H9 (cell line): ENCODE measurements around the gene VPS35L. TPM values are rescaled to one million over a fixed set of nuclear protein-coding genes. Genes with fewer than 3 reads are reported as not detected.

Source experiments
- DNase-seq: peaks from one replicate; pipeline ENCODE4 v3.0.0-alpha.2; 2017
- H2AFZ ChIP-seq: one replicate; pipeline ENCODE4 v1.6.1; 2013; ENCODE audit warnings: mild to moderate bottlenecking, low read length, control low read depth, moderate library complexity
- H2AK5ac ChIP-seq: 2 replicates; pipeline ENCODE4 v1.6.1; 2013; ENCODE audit warnings: low read length, control low read depth, mixed read lengths; ENCODE audit not compliant: insufficient read length
- H2BK120ac ChIP-seq: one replicate; pipeline ENCODE4 v1.6.1; 2013; ENCODE audit warnings: low read depth, mild to moderate bottlenecking, low read length, control low read depth, inconsistent platforms; ENCODE audit not compliant: poor library complexity, severe bottlenecking
- H2BK12ac ChIP-seq: 2 replicates; pipeline ENCODE4 v1.6.1; 2013; ENCODE audit warnings: low read length, control low read depth, mixed read lengths, low read depth; ENCODE audit not compliant: insufficient read length
- H2BK15ac ChIP-seq: 2 replicates; pipeline ENCODE4 v1.6.1; 2013; ENCODE audit warnings: low read depth, low read length, control low read depth
- H2BK20ac ChIP-seq: one replicate; pipeline ENCODE4 v1.6.1; 2013; ENCODE audit warnings: low read depth, mild to moderate bottlenecking, low read length, control low read depth, inconsistent platforms; ENCODE audit not compliant: poor library complexity, severe bottlenecking
- H2BK5ac ChIP-seq: 2 replicates; pipeline ENCODE4 v1.6.1; 2013; ENCODE audit warnings: low read length, control low read depth, mixed read lengths; ENCODE audit not compliant: insufficient read length
- H3K14ac ChIP-seq: 2 replicates; pipeline ENCODE4 v1.6.1; 2013; ENCODE audit warnings: low read length, control low read depth; ENCODE audit not compliant: insufficient read depth
- H3K18ac ChIP-seq: 2 replicates; pipeline ENCODE4 v1.6.1; 2013; ENCODE audit warnings: low read depth, mild to moderate bottlenecking, mixed read lengths, low read length, control low read depth; ENCODE audit not compliant: insufficient read length
- H3K23ac ChIP-seq: 2 replicates; pipeline ENCODE4 v1.6.1; 2013; ENCODE audit warnings: low read length, control low read depth, mixed read lengths, low read depth; ENCODE audit not compliant: insufficient read length
- H3K23me2 ChIP-seq: 2 replicates; pipeline ENCODE4 v1.6.1; 2013; ENCODE audit warnings: low read depth, mild to moderate bottlenecking, mixed read lengths, low read length, control low read depth; ENCODE audit not compliant: insufficient read length, poor library complexity, severe bottlenecking
- H3K27ac ChIP-seq: 2 replicates; pipeline ENCODE4 v1.5.1; 2013; ENCODE audit warnings: low read length, control low read depth, mixed read lengths, low read depth; ENCODE audit not compliant: insufficient read length
- H3K27me3 ChIP-seq: 2 replicates; pipeline ENCODE4 v1.6.1; 2013; ENCODE audit warnings: low read length, control low read depth, inconsistent platforms; ENCODE audit not compliant: insufficient read depth
- H3K4ac ChIP-seq: 2 replicates; pipeline ENCODE4 v1.6.1; 2013; ENCODE audit warnings: low read depth, mild to moderate bottlenecking, control low read depth, inconsistent platforms, low read length, moderate library complexity
- H3K4me1 ChIP-seq: 2 replicates; pipeline ENCODE4 v1.6.1; 2013; ENCODE audit warnings: low read length, control low read depth, inconsistent platforms; ENCODE audit not compliant: insufficient read depth
- H3K4me2 ChIP-seq: 2 replicates; pipeline ENCODE4 v1.6.1; 2013; ENCODE audit warnings: low read length, control low read depth, mixed read lengths; ENCODE audit not compliant: insufficient read length, insufficient read depth
- H3K56ac ChIP-seq: 2 replicates; pipeline ENCODE4 v1.6.1; 2013; ENCODE audit warnings: low read depth, mild to moderate bottlenecking, mixed read lengths, low read length, control low read depth; ENCODE audit not compliant: insufficient read length
- H3K79me1 ChIP-seq: 2 replicates; pipeline ENCODE4 v1.6.1; 2013; ENCODE audit warnings: low read depth, mild to moderate bottlenecking, moderate library complexity, low read length, control low read depth, inconsistent platforms; ENCODE audit not compliant: insufficient read depth, poor library complexity, severe bottlenecking
- H3K79me2 ChIP-seq: 2 replicates; pipeline ENCODE4 v1.6.1; 2013; ENCODE audit warnings: low read length, control low read depth, inconsistent platforms; ENCODE audit not compliant: insufficient read depth
- H3K9ac ChIP-seq: 2 replicates; pipeline ENCODE4 v1.6.1; 2013; ENCODE audit warnings: low read length, control low read depth, mixed read lengths; ENCODE audit not compliant: insufficient read length; ENCODE audit errors: extremely low read depth
- H3K9me3 ChIP-seq: one replicate; pipeline ENCODE4 v1.6.1; 2013; ENCODE audit warnings: low read depth, low read length, inconsistent platforms; ENCODE audit not compliant: control insufficient read depth
- H3T11ph ChIP-seq: one replicate; pipeline ENCODE4 v1.6.1; 2013; ENCODE audit warnings: mild to moderate bottlenecking, low read length, control low read depth, inconsistent platforms
- H4K20me1 ChIP-seq: one replicate; pipeline ENCODE4 v1.6.1; 2013; ENCODE audit not compliant: control insufficient read depth, insufficient read length, insufficient read depth
- H4K5ac ChIP-seq: 2 replicates; pipeline ENCODE4 v1.6.1; 2013; ENCODE audit warnings: low read depth, mild to moderate bottlenecking, mixed read lengths, low read length, control low read depth; ENCODE audit not compliant: insufficient read length
- H4K8ac ChIP-seq: replicated peaks from 2 replicates; pipeline ENCODE4 v1.6.1; 2013; ENCODE audit warnings: low read length, control low read depth, mixed read lengths, low read depth; ENCODE audit not compliant: insufficient read length
- H4K91ac ChIP-seq: 2 replicates; pipeline ENCODE4 v1.6.1; 2013; ENCODE audit warnings: low read depth, mild to moderate bottlenecking, moderate library complexity, mixed read lengths, low read length, control low read depth; ENCODE audit not compliant: insufficient read length
- H3K27ac Mint-ChIP-seq, 3 experiments: 2 replicates in 2 of 3; 3 replicates in 1 of 3; pipeline ENCODE4 v1.8.0; 2020 to 2021; ENCODE audit warnings: mixed read lengths in 3 of 3, mild to moderate bottlenecking in 1 of 3, moderate library complexity in 1 of 3
- H3K27me3 Mint-ChIP-seq: 2 replicates; pipeline ENCODE4 v1.8.0; 2021; ENCODE audit warnings: low read depth, mild to moderate bottlenecking, moderate library complexity, mixed read lengths
- H3K36me3 Mint-ChIP-seq, 3 experiments: 2 replicates in 2 of 3; 3 replicates in 1 of 3; pipeline ENCODE4 v1.8.0; 2020 to 2021; ENCODE audit warnings: low read depth in 3 of 3, mixed read lengths in 3 of 3; ENCODE audit not compliant: insufficient read depth in 1 of 3
- H3K4me1 Mint-ChIP-seq, 2 experiments: 2 replicates each; pipeline ENCODE4 v1.8.0; 2020; ENCODE audit warnings: mixed read lengths in 2 of 2
- H3K4me3 Mint-ChIP-seq, 2 experiments: 2 replicates in 1 of 2; 3 replicates in 1 of 2; pipeline ENCODE4 v1.8.0; 2020 to 2021; ENCODE audit warnings: mild to moderate bottlenecking in 2 of 2, mixed read lengths in 2 of 2, moderate library complexity in 1 of 2
- H3K9me3 Mint-ChIP-seq, 2 experiments: 2 replicates in 1 of 2; 3 replicates in 1 of 2; pipeline ENCODE4 v1.8.0; 2020; ENCODE audit warnings: mild to moderate bottlenecking in 2 of 2, mixed read lengths in 2 of 2, moderate library complexity in 1 of 2
- CTCF ChIP-seq: fragments of 200-600 bp; sonication (generic); conservative IDR thresholded peaks from 3 replicates; pipeline ENCODE4 v1.8.0; 2021; ENCODE audit warnings: antibody characterized with exemption, mild to moderate bottlenecking
- WGBS: extraction: QIAGEN DNeasy Blood & Tissue Kit; methylation state at CpG from one replicate; pipeline ENCODE4 v1.1.7; 2013; ENCODE audit warnings: missing lambda C conversion rate, low lambda C conversion rate, mixed read lengths; ENCODE audit not compliant: insufficient read length; ENCODE audit errors: extremely low coverage; 5-methylcytosine and 5-hydroxymethylcytosine counted together
- total RNA-seq: library from RNA; stranded (reverse); gene quantifications from 2 replicates; pipeline ENCODE4 v1.2.1, GENCODE V29; 2021

The VPS35L gene
- total RNA-seq, 1 experiment from 2014 or later = 58.4 TPM

DNA sequence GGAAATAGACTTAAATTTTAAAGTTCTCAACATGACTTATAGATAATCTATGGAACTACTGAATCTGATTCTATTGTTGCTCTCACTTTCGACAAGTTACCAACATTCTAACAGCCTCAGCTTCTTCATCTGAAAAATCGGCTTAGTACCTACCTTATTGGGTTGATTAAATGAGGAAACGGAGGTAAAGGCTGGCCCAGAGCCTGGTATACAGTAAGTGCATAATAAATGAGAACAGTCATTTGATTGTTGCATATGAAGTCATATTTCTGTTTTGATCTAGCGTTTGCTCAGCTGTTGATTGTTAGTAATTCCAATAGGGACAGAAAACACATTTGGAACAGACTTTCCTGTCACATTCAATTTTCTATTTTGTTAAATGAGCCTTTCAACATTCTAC lies 4.6 kb downstream of the VPS35L start:
- no peak for TF ChIP-seq CTCF
- H2BK5ac ChIP-seq = no peak overlapping the region
- H3K79me2 ChIP-seq = no peaks in the 10 kb centered on the region

More for the DNA sequence above, 4.6 kb downstream of the VPS35L start:
- H3K27ac Mint-ChIP-seq = no peak overlapping the region
- no peak overlapping the region for H3K4me2 ChIP-seq
- no peak overlapping the region for H4K5ac ChIP-seq
- H3K27me3 Mint-ChIP-seq = no peaks in the 10 kb centered on the region
- no peak overlapping the region for H3K4ac ChIP-seq
- H3K27me3 ChIP-seq = no peaks in the 10 kb centered on the region
- no peak overlapping the region for H3K4me3 Mint-ChIP-seq
- no peak overlapping the region for H3K9ac ChIP-seq
- no peak overlapping the region for H3T11ph ChIP-seq
- H2BK15ac ChIP-seq = no peak overlapping the region
- H3K56ac ChIP-seq = no peak overlapping the region
- peaks cover 6 to 12% of the 10 kb centered on the region in 2 experiments for H3K9me3 Mint-ChIP-seq
- H3K14ac ChIP-seq = no peak overlapping the region
- no peak overlapping the region for H2BK120ac ChIP-seq
- H2AK5ac ChIP-seq = no peak overlapping the region
- H4K20me1 ChIP-seq = no peaks in the 10 kb centered on the region
- DNase-seq = no peak
- no peaks in the 10 kb centered on the region for H3K9me3 ChIP-seq
- no peak overlapping the region for H4K8ac ChIP-seq
- no peak overlapping the region for H4K91ac ChIP-seq
- peaks cover 11 to 33% (median 13%) of the 10 kb centered on the region in 3 experiments; a peak in 6 of 7 replicates for H3K36me3 Mint-ChIP-seq
- H3K4me1 Mint-ChIP-seq = peaks cover 11 to 17% of the 10 kb centered on the region in 2 experiments
- no CpG with 5 or more reads among the region's 4 CpGs for WGBS
- H2BK20ac ChIP-seq = no peak overlapping the region
- no peaks in the 10 kb centered on the region for H3K23me2 ChIP-seq
- no peak overlapping the region for H3K27ac ChIP-seq
- peaks cover 6% of the 10 kb centered on the region for H3K79me1 ChIP-seq
- no peak overlapping the region for H3K23ac ChIP-seq
- H3K18ac ChIP-seq = no peak overlapping the region
- no peaks in the 10 kb centered on the region for H3K4me1 ChIP-seq
- H2AFZ ChIP-seq = no peak overlapping the region
- H2BK12ac ChIP-seq = no peak overlapping the region
